ENCODE measurements around the gene RAD23A. TPM values are rescaled to one million over a fixed set of nuclear protein-coding genes. Genes with fewer than 3 reads are reported as not detected.

RAD23A gene
- total and polyA plus RNA-seq, 10 of the 15 experiments (the other 5 are each of a cell fraction or from before 2014, with no cell fraction given), result 8.8 to 198 (median 119) TPM

DNA sequence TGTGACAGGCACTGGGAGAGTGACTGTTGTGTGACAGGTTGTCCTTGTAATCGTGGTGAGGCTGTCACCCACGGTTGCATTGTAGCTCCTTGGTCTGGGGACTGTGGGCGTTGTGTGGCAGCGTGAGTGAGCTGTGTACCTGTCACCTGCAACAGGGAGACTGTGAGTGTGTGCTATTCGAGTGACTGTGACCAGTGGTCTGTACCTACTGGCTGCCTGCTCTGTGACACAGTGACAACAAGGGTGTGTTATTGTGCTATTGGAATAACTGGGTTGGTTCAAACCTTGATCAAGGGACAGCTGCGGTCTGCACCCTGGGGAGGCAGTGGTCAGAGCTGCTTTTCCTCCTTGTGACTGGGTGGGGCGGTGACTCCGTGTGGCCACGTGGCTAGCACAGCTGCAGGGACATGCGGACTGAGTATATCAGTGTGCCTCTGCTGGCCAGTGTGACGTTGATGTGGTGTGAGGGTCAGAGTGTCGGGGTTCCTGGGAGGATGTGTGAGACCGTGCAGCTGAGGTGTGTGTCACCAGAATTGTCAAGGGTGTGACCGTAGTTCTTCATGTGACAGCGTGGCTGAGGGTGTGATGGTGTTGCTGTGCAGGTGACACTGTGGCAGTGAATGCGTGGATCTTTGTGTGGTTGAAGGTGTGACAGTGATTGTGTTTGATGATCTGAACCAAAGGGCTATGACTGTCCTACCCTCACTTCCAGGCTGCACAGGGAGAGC, 39.6 kb downstream of the RAD23A start (continued):
- no peak for TF ChIP-seq SMAD5 (IDR thresholded peaks at IDR 0.05; ENCODE audit: low read depth)
- TF ChIP-seq DPF2 (IDR thresholded peaks at IDR 0.05), result no peak
- no peak for TF ChIP-seq NRF1 (conservative IDR thresholded peaks at IDR 0.05; ENCODE audit: low read depth, low read length)
- TF ChIP-seq, protein P1, sequence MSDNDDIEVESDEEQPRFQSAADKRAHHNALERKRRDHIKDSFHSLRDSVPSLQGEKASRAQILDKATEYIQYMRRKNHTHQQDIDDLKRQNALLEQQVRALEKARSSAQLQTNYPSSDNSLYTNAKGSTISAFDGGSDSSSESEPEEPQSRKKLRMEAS (IDR thresholded peaks at IDR 0.05; ENCODE audit: low read depth, low read length), result peak; percentile 78; the same call in 1 of the 2 replicates
- no peak for TF ChIP-seq PAX5 (IDR thresholded peaks at IDR 0.05; ENCODE audit: borderline replicate concordance, low read depth, low read length)
- peak; percentile 61 for TF ChIP-seq IKZF1 (conservative IDR thresholded peaks at IDR 0.05)
- no peak for TF ChIP-seq SP1 (IDR thresholded peaks at IDR 0.05; ENCODE audit: low read depth, low read length)
- no peak for TF ChIP-seq STAT3 (IDR thresholded peaks at IDR 0.05; ENCODE audit: low read depth, low read length)
- TF ChIP-seq RELB (IDR thresholded peaks at IDR 0.05; ENCODE audit: low read depth), result peak; percentile 72; the same call in 1 of the 2 replicates
- peak; percentile 20 to 23; a peak in 2 of 4 replicates for TF ChIP-seq IKZF2 (IDR thresholded peaks at IDR 0.05)
- TF ChIP-seq HDGF (IDR thresholded peaks at IDR 0.05), result peak; percentile 77; the same call in 1 of the 2 replicates
- TF ChIP-seq EP300 (IDR thresholded peaks at IDR 0.05; ENCODE audit: borderline replicate concordance in 1 of 2, control insufficient read depth in 1 of 2, low read depth in 2 of 2, low read length in 2 of 2), result peak; percentile 56 to 60; a peak in 3 of 4 replicates
- no peak for TF ChIP-seq ZBTB40 (IDR thresholded peaks at IDR 0.05; ENCODE audit: borderline replicate concordance)
- no peak for TF ChIP-seq RCOR1 (conservative IDR thresholded peaks at IDR 0.05; ENCODE audit: low read depth, low read length)
- no peak for TF ChIP-seq RB1 (IDR thresholded peaks at IDR 0.05; ENCODE audit: borderline replicate concordance)
- TF ChIP-seq CBX3 (IDR thresholded peaks at IDR 0.05; ENCODE audit: borderline replicate concordance, low read depth), result no peak
- no peak for TF ChIP-seq RFX5 (IDR thresholded peaks at IDR 0.05; ENCODE audit: low read depth, low read length)
- TF ChIP-seq RAD51 (IDR thresholded peaks at IDR 0.05), result peak; percentile 89
- no peak for TF ChIP-seq SREBF2 (IDR thresholded peaks at IDR 0.05; ENCODE audit: low read length)
- TF ChIP-seq LARP7 (IDR thresholded peaks at IDR 0.05), result no peak
- no peak for TF ChIP-seq ZNF207 (IDR thresholded peaks at IDR 0.05; ENCODE audit: borderline replicate concordance)
- TF ChIP-seq IRF5 (IDR thresholded peaks at IDR 0.05; ENCODE audit: borderline replicate concordance), result no peak
- no peak for TF ChIP-seq POLR2A (IDR thresholded peaks at IDR 0.05; ENCODE audit: low read depth, low read length)
- no peak for TF ChIP-seq POLR2AphosphoS2 (IDR thresholded peaks at IDR 0.05; ENCODE audit: low read depth, low read length)
- TF ChIP-seq WRNIP1 (IDR thresholded peaks at IDR 0.05; ENCODE audit: borderline replicate concordance, low read depth, low read length), result no peak

Data from GM12878 (cell line).